IPS DF 6.9 (cell line): ENCODE data around the gene PRCD.

Source experiments
- DNase-seq: peaks from one replicate; pipeline ENCODE4 v3.0.0-alpha.2; 2013; ENCODE audit warnings: low read depth, low spot score
- H3K27ac ChIP-seq: one replicate; pipeline ENCODE4 v1.5.1; 2013; ENCODE audit warnings: low read length, control low read depth
- H3K27me3 ChIP-seq: 2 replicates; pipeline ENCODE4 v1.6.1; 2013; ENCODE audit warnings: mild to moderate bottlenecking, low read length; ENCODE audit not compliant: control insufficient read depth, insufficient read depth
- H3K36me3 ChIP-seq: 2 replicates; pipeline ENCODE4 v1.6.1; 2013; ENCODE audit warnings: low read length; ENCODE audit not compliant: control insufficient read depth, insufficient read depth
- H3K4me1 ChIP-seq: 2 replicates; pipeline ENCODE4 v1.6.1; 2013; ENCODE audit warnings: low read length; ENCODE audit not compliant: control insufficient read depth, insufficient read depth
- H3K4me3 ChIP-seq: 2 replicates; pipeline ENCODE4 v1.5.1; 2013; ENCODE audit warnings: mild to moderate bottlenecking, low read length
- H3K9me3 ChIP-seq: 2 replicates; pipeline ENCODE4 v1.6.1; 2013; ENCODE audit warnings: low read length, inconsistent platforms; ENCODE audit not compliant: control insufficient read depth, insufficient read depth
- WGBS: extraction: QIAGEN DNeasy Blood & Tissue Kit; methylation state at CpG from one replicate; pipeline ENCODE4 v1.1.7; 2013; ENCODE audit warnings: mixed read lengths, missing lambda C conversion rate; ENCODE audit not compliant: insufficient read length, insufficient coverage; 5-methylcytosine and 5-hydroxymethylcytosine counted together

Gene PRCD

GRCh38 chr17:76542566-76542971 is 2.7 kb downstream of the PRCD start:
- H3K27ac ChIP-seq = no peak overlapping the region
- H3K27me3 ChIP-seq = peaks cover 7% of the 10 kb centered on the region; the same call in 1 of the 2 replicates
- H3K4me1 ChIP-seq = peaks cover 7% of the 10 kb centered on the region
- no peak for DNase-seq
- no CpG with 5 or more reads among the region's 10 CpGs for WGBS
- H3K36me3 ChIP-seq = no peaks in the 10 kb centered on the region
- no peaks in the 10 kb centered on the region for H3K9me3 ChIP-seq
- no peak overlapping the region for H3K4me3 ChIP-seq

DNA sequence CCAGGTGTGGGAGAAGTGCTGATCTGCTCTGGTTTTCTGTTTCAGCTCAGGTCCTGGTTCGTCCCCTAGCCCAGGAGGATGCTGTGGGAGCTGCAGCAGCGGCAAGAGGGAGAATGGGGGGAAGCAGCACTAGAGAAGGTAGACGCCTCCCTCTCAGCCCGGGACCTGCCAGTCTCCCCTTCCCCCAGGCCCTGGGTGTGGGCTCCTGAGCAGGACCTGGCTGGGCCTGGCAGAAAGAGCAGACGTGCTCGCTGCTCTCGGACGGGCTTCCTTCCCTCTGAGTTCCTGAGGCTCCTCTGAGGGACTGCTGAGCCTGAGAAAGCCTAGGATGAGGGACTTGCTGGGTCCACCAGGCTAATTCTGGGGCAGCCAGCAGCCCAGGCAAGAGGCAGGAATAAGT is 3.1 kb downstream of the PRCD start:
- H3K27ac ChIP-seq = no peak overlapping the region
- H3K36me3 ChIP-seq = no peaks in the 10 kb centered on the region
- DNase-seq = no peak
- no CpG with 5 or more reads among the region's 8 CpGs for WGBS
- no peak overlapping the region for H3K4me3 ChIP-seq
- H3K4me1 ChIP-seq = peaks cover 7% of the 10 kb centered on the region
- peaks cover 7% of the 10 kb centered on the region; the same call in 1 of the 2 replicates for H3K27me3 ChIP-seq
- H3K9me3 ChIP-seq = no peaks in the 10 kb centered on the region

- Histone ChIP-seq H3K4me3 (no peak overlapping the region), H3K27me3 (peaks cover 6% of the 10 kb centered on the region; the same call in 1 of the 2 replicates), H3K9me3 (no peaks in the 10 kb centered on the region), H3K4me1 (peaks cover 7% of the 10 kb centered on the region), H3K36me3 (no peaks in the 10 kb centered on the region), H3K27ac (no peak overlapping the region)
- WGBS = no CpG with 5 or more reads among the region's 6 CpGs
- DNase-seq = no peak
Observed at GRCh38 chr17:76543482-76543825, 3.6 kb downstream of the PRCD start.

DNA sequence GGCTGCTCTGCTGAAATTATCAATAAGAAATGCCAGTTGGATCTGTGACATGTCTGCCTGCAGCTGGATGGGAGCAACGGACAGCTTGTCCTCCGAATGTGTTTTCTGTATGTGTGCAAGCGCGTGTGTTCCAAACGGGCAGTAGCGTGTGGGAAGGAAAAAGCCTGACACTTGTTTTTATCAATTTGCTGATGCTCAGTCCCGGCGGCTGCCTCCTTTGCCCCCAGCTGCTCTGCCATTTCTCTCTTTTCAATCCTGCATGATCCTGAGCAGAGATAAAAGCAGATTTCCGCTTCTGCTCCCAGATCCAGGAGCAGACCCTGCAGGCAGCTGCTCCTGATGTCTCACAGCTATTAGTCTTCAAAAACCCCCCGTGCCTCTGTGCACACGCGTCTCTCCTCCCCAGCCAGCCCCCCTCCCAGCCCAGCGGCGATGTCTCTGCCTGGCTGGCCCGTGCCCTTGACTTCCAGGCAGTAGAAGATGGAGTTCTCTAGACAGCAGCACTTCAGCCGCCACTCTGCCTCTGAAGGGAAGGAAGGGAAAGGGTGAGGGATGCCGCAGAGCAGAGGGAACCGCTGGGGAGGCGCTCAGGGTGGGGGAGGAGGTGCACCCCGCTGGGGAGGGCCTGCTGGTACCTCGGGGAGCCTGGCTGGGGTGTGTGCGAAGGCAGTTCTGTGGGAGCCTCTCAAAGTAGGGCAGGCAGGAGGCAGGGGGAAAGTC is 4.1 kb downstream of the PRCD start:
- no peak for DNase-seq
- peaks cover under 1% of the 10 kb centered on the region; the same call in 1 of the 2 replicates for H3K27me3 ChIP-seq
- WGBS = no CpG with 5 or more reads among the region's 22 CpGs
- H3K27ac ChIP-seq = no peak overlapping the region
- H3K4me1 ChIP-seq = peaks cover 7% of the 10 kb centered on the region
- no peak overlapping the region for H3K4me3 ChIP-seq
- no peaks in the 10 kb centered on the region for H3K36me3 ChIP-seq
- no peaks in the 10 kb centered on the region for H3K9me3 ChIP-seq

DNA sequence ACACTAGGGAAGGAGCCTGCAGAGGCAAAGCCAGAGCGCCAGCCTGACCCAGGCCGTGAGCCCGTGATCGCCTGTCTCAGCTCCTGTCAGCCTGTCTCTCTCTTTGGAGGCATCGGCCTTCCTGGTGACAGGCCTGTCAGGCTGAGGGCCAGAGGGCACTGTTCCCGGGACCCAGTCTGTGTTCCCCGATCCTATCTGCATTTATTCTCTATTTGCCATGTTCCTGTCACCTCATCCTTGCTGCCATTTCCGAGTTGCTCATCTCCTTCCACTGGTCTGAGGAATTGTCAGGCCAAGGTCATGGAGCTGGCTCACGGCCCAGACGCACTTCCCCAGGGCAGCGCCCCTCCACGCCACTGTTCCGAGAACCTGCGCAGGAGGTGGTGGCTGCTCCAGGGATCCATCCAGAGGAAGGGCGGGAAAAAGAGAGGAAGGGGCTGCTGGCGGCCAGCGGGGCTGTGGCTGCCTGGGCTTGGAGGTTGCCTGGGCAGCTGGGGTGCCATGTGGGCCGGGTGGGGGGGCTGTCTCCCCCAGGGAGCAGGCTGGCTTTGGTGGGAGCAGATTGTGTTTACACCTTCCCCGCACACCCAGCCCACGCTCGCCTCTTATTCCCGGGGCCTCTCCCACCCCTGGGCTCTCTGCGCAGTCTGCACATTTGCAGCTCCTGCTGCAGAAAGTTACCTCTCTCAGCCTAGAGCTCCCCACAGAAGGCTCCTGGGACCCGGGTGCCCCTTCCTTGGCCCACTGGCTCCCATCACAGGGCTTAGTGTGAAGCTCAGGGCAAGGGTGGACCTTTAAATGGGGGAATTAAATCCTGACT is 4.9 kb downstream of the PRCD start:
- no peak for DNase-seq
- H3K4me1 ChIP-seq = peaks cover 7% of the 10 kb centered on the region
- H3K36me3 ChIP-seq = no peaks in the 10 kb centered on the region
- no CpG with 5 or more reads among the region's 24 CpGs for WGBS
- H3K9me3 ChIP-seq = no peaks in the 10 kb centered on the region
- H3K27ac ChIP-seq = no peak overlapping the region
- no peaks in the 10 kb centered on the region for H3K27me3 ChIP-seq
- no peak overlapping the region for H3K4me3 ChIP-seq

DNA sequence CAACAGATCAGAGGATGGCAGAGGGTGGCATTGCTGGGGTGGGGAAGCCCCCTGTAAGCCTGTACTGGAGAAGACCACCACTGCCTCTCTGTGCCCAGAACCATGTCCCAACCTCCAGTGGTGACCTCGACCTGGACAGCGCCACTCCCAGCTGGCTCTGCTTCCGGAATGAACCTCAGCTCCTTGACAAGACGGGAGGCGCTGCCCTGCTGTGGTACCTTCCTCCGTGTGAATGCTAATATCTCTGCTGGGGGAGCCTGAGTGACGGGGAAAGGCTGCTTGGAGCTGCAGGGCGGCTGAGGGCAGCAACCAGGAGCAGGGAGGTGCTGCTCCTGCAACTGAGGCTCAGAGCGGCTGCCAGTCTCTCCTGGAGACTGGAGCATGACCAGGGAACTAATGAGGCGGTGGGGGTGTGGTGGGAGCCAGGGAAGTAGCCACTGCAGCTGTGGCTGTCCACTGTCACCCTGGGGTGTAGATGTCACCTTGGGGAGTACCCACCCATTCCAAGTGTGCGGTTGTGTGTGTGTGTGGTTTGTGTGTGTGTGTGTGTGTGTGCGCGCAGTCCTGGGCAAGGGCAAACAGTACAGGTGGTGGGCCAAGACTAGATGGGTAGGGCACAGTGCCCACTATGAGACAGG is 6.2 kb downstream of the PRCD start:
- whole genome bisulfite sequencing = no CpG with 5 or more reads among the region's 13 CpGs
- H3K4me3 ChIP-seq = no peak overlapping the region
- H3K27ac ChIP-seq = no peak overlapping the region

GRCh38 chr17:76546556-76547182 is 6.8 kb downstream of the PRCD start:
- no peak for DNase-seq
- Histone ChIP-seq H3K4me3 (no peak overlapping the region), H3K9me3 (no peaks in the 10 kb centered on the region), H3K27me3 (no peaks in the 10 kb centered on the region), H3K27ac (no peak overlapping the region), H3K4me1 (peaks cover 2% of the 10 kb centered on the region), H3K36me3 (no peaks in the 10 kb centered on the region)
- WGBS = no CpG with 5 or more reads among the region's 11 CpGs

More for the DNA sequence above, 6.2 kb downstream of the PRCD start:
- DNase-seq = no peak
- Histone ChIP-seq H3K9me3 (no peaks in the 10 kb centered on the region), H3K4me1 (peaks cover 2% of the 10 kb centered on the region), H3K36me3 (no peaks in the 10 kb centered on the region), H3K27me3 (no peaks in the 10 kb centered on the region)

DNA sequence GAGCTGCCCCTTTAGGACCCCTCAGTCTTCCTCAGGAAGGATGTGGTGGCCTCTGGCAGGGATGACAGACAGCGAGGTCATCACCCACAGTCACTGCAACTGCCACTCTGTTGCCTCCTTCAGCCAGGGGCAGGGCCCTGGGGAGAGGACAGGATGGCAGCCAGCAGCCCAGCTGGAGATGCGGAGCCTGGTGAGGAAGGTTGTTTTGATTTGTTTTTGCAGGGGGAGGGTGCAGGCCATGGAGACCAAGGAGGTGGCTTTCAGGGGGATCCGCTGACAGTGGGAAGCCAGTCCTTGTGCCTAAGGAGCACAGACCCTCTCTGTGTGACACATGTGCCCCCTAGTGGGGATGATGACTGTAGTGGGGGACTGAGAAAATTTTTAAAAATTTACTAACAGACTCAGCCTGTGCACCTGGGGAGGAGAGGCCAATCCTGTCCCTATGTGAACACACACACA is 7.4 kb downstream of the PRCD start:
- no CpG with 5 or more reads among the region's 3 CpGs for WGBS
- Histone ChIP-seq H3K4me1 (peaks cover 2% of the 10 kb centered on the region), H3K27me3 (no peaks in the 10 kb centered on the region), H3K4me3 (no peak overlapping the region), H3K27ac (no peak overlapping the region), H3K36me3 (no peaks in the 10 kb centered on the region), H3K9me3 (no peaks in the 10 kb centered on the region)
- DNase-seq = peak; percentile 50

DNA sequence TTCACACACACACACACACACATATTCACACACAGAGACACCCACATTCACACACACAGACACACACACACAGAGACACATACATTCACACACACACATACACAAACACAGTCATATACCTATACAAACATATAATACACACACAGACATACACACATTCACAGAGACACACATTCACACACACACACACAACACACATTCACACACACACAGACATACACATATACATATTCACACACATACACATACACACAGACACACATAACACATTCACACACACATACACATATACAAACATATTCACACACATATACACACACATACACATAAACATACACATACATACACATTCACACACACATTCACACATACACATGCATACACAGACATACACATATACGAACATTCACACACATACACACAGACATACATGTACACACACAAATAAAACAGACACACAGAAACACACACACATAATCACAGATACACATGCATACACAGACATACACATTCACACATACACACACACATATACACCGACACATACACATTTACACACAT is 7.9 kb downstream of the PRCD start:
- Histone ChIP-seq H3K27me3 (no peaks in the 10 kb centered on the region), H3K36me3 (no peaks in the 10 kb centered on the region), H3K9me3 (no peaks in the 10 kb centered on the region; the same call in 1 of the 2 replicates), H3K27ac (no peak overlapping the region), H3K4me3 (no peak overlapping the region), H3K4me1 (peaks cover 2% of the 10 kb centered on the region)
- DNase-seq = no peak
- WGBS = 100% methylated on average over 2 of the region's 2 CpGs
